RWPE2 (cell line): ENCODE data around the gene PFKP.

Source experiments
- ATAC-seq: fragments of 200-7000 bp; cut with Tn5 transposase; 3 replicates; pipeline ENCODE4 v1.9.1; 2021; ENCODE audit warnings: low read depth
- DNase-seq: peaks from one replicate; pipeline ENCODE4 v3.0.0-alpha.2; 2020; ENCODE audit warnings: low spot score
- H3K27ac ChIP-seq: fragments of 450-650 bp; 2 replicates; pipeline ENCODE4 v1.5.1; 2017; ENCODE audit warnings: mild to moderate bottlenecking; ENCODE audit not compliant: poor library complexity, severe bottlenecking
- H3K27me3 ChIP-seq: fragments of 250-450 bp; sonication (Bioruptor Pico); 2 replicates; pipeline ENCODE4 v1.5.1; 2021; ENCODE audit warnings: mild to moderate bottlenecking, moderate library complexity; ENCODE audit not compliant: insufficient read depth, poor library complexity, severe bottlenecking
- H3K36me3 ChIP-seq: fragments of 250-450 bp; sonication (Bioruptor Pico); 2 replicates; pipeline ENCODE4 v1.5.1; 2020; ENCODE audit warnings: low read depth, mild to moderate bottlenecking, moderate library complexity
- H3K4me1 ChIP-seq: fragments of 250-450 bp; sonication (Bioruptor Pico); 2 replicates; pipeline ENCODE4 v1.5.1; 2021; ENCODE audit warnings: mild to moderate bottlenecking, moderate library complexity; ENCODE audit not compliant: insufficient read depth, poor library complexity, severe bottlenecking
- H3K4me3 ChIP-seq: fragments of 250-450 bp; sonication (Bioruptor Pico); 2 replicates; pipeline ENCODE4 v1.5.1; 2021; ENCODE audit warnings: mild to moderate bottlenecking, moderate library complexity; ENCODE audit not compliant: severe bottlenecking
- H3K9me3 ChIP-seq: fragments of 250-450 bp; sonication (Bioruptor Pico); 2 replicates; pipeline ENCODE4 v1.5.1; 2021; ENCODE audit warnings: mild to moderate bottlenecking, moderate library complexity; ENCODE audit not compliant: severe bottlenecking
- CTCF ChIP-seq: fragments of 450-650 bp; IDR thresholded peaks from one replicate; pipeline ENCODE4 v1.5.1; 2017; ENCODE audit warnings: mild to moderate bottlenecking, moderate library complexity; ENCODE audit not compliant: poor library complexity, severe bottlenecking

Gene PFKP

GRCh38 chr10:3090914-3091787, 23.8 kb downstream of the PFKP start:
- ATAC-seq (peak; percentile 62), DNase-seq (peak; percentile 94)
- Histone ChIP-seq H3K27me3 (no peaks in the 10 kb centered on the region), H3K27ac (peak overlapping the region; percentile 99), H3K36me3 (peaks cover 42% of the 10 kb centered on the region), H3K4me1 (peaks cover 77% of the 10 kb centered on the region), H3K4me3 (no peak overlapping the region), H3K9me3 (no peaks in the 10 kb centered on the region)
- TF ChIP-seq CTCF = no peak

DNA sequence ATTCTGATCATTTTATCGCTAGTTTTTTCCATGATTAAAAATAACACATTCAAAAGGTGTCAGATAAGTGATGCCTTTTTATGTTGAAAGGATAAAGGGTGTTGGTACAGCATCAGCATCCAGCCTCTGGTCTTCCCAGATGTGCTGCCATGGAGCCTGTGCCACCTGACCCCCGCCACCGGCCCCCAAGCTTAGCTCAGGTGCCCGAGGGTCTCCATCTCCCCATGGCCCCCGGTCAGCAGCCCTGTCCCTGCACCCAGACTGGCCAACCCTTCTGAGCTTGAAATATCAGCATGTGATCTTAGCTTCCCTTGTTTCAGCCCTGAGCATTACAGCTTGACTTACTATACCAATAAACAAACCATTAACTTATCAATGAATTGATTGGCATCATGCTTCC, 24.6 kb downstream of the PFKP start:
- ATAC-seq (no peak), DNase-seq (no peak)
- Histone ChIP-seq H3K27ac (peak overlapping the region; percentile 99), H3K36me3 (peaks cover 40% of the 10 kb centered on the region), H3K27me3 (no peaks in the 10 kb centered on the region), H3K4me1 (peaks cover 77% of the 10 kb centered on the region), H3K4me3 (no peak overlapping the region), H3K9me3 (no peaks in the 10 kb centered on the region)
- no peak for TF ChIP-seq CTCF

GRCh38 chr10:3093996-3094395, 26.6 kb downstream of the PFKP start:
- DNase-seq = no peak
- no peaks in the 10 kb centered on the region for H3K27me3 ChIP-seq
- no peak for TF ChIP-seq CTCF
- H3K27ac ChIP-seq = peak overlapping the region; percentile 99
- H3K4me3 ChIP-seq = no peak overlapping the region
- H3K9me3 ChIP-seq = no peaks in the 10 kb centered on the region
- H3K4me1 ChIP-seq = peaks cover 81% of the 10 kb centered on the region
- no peak for ATAC-seq
- peaks cover 45% of the 10 kb centered on the region for H3K36me3 ChIP-seq

DNA sequence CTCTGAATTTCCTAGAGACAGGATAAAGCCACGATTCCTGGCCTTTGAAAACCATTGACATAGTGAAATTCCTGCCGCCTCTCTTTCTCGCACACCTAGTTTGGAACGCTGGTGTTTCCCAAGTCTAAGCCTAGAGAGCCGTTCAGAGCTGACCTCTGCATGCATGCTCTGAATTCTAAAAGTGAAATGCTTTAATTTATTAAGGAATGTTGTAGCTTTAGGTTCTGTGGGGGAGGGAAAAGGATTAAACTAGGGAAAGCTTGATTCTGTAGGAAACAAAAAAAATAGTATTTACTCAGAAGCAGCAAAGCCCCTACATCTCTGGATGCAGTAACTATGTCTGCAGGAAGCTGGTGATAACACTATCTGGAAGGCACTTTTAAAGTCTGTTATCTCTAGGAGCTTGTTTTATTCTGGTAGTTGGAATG, 27.3 kb downstream of the PFKP start:
- ATAC-seq = no peak
- Histone ChIP-seq H3K27me3 (no peaks in the 10 kb centered on the region), H3K9me3 (no peaks in the 10 kb centered on the region), H3K4me3 (no peak overlapping the region), H3K36me3 (peaks cover 45% of the 10 kb centered on the region), H3K27ac (peak overlapping the region; percentile 99), H3K4me1 (peaks cover 81% of the 10 kb centered on the region)
- no peak for TF ChIP-seq CTCF
- DNase-seq = no peak
